Hindlimb muscle (tissue), 1 donor: ENCODE measurements around the gene HNRNPA1. TPM values are rescaled to one million over a fixed set of nuclear protein-coding genes. Genes with fewer than 3 reads are reported as not detected.
"Not testable (repeated sequence)": the region's sequence is repeated elsewhere in the genome, so short reads cannot be mapped to it uniquely, and the experiment has no call there.

ENCODE experiments used
- DNase-seq: peaks from one replicate; pipeline ENCODE4 v3.0.0-alpha.2; 2013
- polyA plus RNA-seq: library from polyadenylated mRNA; unstranded; fragments of 120-200 nt; gene quantifications from one replicate; pipeline ENCODE4 v1.2.1, GENCODE V29; 2013; ENCODE audit not compliant: insufficient read length

HNRNPA1 gene
- polyA plus RNA-seq, 1 donor = 1,619 TPM

GRCh38 chr12:54299515-54300224 is 19.1 kb downstream of the HNRNPA1 start:
- DNase-seq = no peak

- DNase-seq = no peak
Measured at GRCh38 chr12:54300225-54300731, 19.8 kb downstream of the HNRNPA1 start.

- no peak for DNase-seq
Measured at GRCh38 chr12:54300732-54301427, 20.4 kb downstream of the HNRNPA1 start, which contains the start of gene NFE2. TSS of gene NFE2 (minus strand) at chr12:54301015. CDS start at chr12:54295248, 5,767 bp downstream.

- DNase-seq = no peak
Measured at GRCh38 chr12:54301428-54302048, 21.0 kb downstream of the HNRNPA1 start.

GRCh38 chr12:54303640-54304039 is 23.1 kb downstream of the HNRNPA1 start:
- DNase-seq = no peak

GRCh38 chr12:54304187-54304810 is 23.8 kb downstream of the HNRNPA1 start:
- no peak for DNase-seq

GRCh38 chr12:54306925-54307741 is 26.6 kb downstream of the HNRNPA1 start:
- peak; percentile 31 for DNase-seq

GRCh38 chr12:54311051-54311450 is 30.5 kb downstream of the HNRNPA1 start:
- no peak for DNase-seq

GRCh38 chr12:54312309-54312708 is 31.8 kb downstream of the HNRNPA1 start:
- DNase-seq = not testable (repeated sequence)

GRCh38 chr12:54321363-54321762 is 40.8 kb downstream of the HNRNPA1 start:
- DNase-seq = no peak

- DNase-seq = peak; percentile 96
Measured at GRCh38 chr12:54324617-54325441, 44.3 kb downstream of the HNRNPA1 start, which contains the start of gene COPZ1. TSS of gene COPZ1 (plus strand) at chr12:54325131. CDS start at chr12:54325164, 33 bp downstream.

GRCh38 chr12:54325442-54326109 is 45.0 kb downstream of the HNRNPA1 start:
- not testable (repeated sequence) for DNase-seq

GRCh38 chr12:54328595-54329337 is 48.2 kb downstream of the HNRNPA1 start:
- no peak for DNase-seq

- no peak for DNase-seq
Measured at GRCh38 chr12:54329759-54330158, 49.2 kb downstream of the HNRNPA1 start.

GRCh38 chr12:54330442-54330841 is 49.9 kb downstream of the HNRNPA1 start:
- no peak for DNase-seq

- DNase-seq = no peak
Measured at GRCh38 chr12:54331461-54331860, 50.9 kb downstream of the HNRNPA1 start.

- no peak for DNase-seq
Measured at GRCh38 chr12:54333420-54334034, 53.0 kb downstream of the HNRNPA1 start.
